ENCODE data around the gene VANGL2. TPM values are rescaled to one million over a fixed set of nuclear protein-coding genes. Genes with fewer than 3 reads are reported as not detected.

Gene VANGL2
- total and polyA plus RNA-seq, 2 of the 4 experiments (the other 2 are of a cell fraction): 0.36 to 3.6 TPM

- no peaks in the 10 kb centered on the region for H3K9me3 ChIP-seq (ENCODE audit: control insufficient read depth, insufficient read depth, low read length)
- no peak within 1 kb of the TSS for H3K4ac ChIP-seq (ENCODE audit: low read depth, low read length)
- H3K79me1 ChIP-seq (ENCODE audit: low read depth in 1 of 2, low read length in 2 of 2): no peaks in the 10 kb centered on the region
- no peak within 1 kb of the TSS for H3K14ac ChIP-seq (replicated peaks; ENCODE audit: low read depth, low read length)
- H4K5ac ChIP-seq (ENCODE audit: low read depth, low read length): no peak within 1 kb of the TSS
- no peaks in the 10 kb centered on the region for H3K9me1 ChIP-seq (ENCODE audit: insufficient read depth, low read length)
- no TSS peak for BruUV-seq (replicated peaks)
- no peak within 1 kb of the TSS for H4K8ac ChIP-seq (ENCODE audit: low read depth in 2 of 2, low read length in 2 of 2)
- H3K27me3 ChIP-seq (ENCODE audit: control insufficient read depth, insufficient read depth, low read length): peaks cover 6% of the 10 kb centered on the region; the same call in 1 of the 2 replicates
- TF ChIP-seq CEBPB (IDR thresholded peaks at IDR 0.05; ENCODE audit: low read depth, low read length) (no peak), BHLHE40 (IDR thresholded peaks at IDR 0.05; ENCODE audit: low read depth, low read length) (no peak), CTCF (conservative IDR thresholded peaks at IDR 0.05; ENCODE audit: low read depth, low read length) (no peak), MAFK (IDR thresholded peaks at IDR 0.05; ENCODE audit: low read depth, low read length) (no peak), MAZ (IDR thresholded peaks at IDR 0.05; ENCODE audit: borderline replicate concordance, low read depth, low read length) (no peak), FOS (IDR thresholded peaks at IDR 0.05; ENCODE audit: low read depth, low read length) (no peak), MXI1 (IDR thresholded peaks at IDR 0.05; ENCODE audit: borderline replicate concordance, low read depth, low read length) (no peak), RFX5 (IDR thresholded peaks at IDR 0.05; ENCODE audit: low read depth, low read length) (no peak), NFE2L2 (IDR thresholded peaks at IDR 0.05; ENCODE audit: low read depth, low read length) (no peak)
- TF ChIP-seq, protein P1, sequence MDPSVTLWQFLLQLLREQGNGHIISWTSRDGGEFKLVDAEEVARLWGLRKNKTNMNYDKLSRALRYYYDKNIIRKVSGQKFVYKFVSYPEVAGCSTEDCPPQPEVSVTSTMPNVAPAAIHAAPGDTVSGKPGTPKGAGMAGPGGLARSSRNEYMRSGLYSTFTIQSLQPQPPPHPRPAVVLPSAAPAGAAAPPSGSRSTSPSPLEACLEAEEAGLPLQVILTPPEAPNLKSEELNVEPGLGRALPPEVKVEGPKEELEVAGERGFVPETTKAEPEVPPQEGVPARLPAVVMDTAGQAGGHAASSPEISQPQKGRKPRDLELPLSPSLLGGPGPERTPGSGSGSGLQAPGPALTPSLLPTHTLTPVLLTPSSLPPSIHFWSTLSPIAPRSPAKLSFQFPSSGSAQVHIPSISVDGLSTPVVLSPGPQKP (IDR thresholded peaks at IDR 0.05; ENCODE audit: borderline replicate concordance, low read depth, low read length): no peak
- H3K4me3 ChIP-seq (ENCODE audit: insufficient read depth, low read depth, low read length): no peak within 1 kb of the TSS
- no peaks in the 10 kb centered on the region for H4K20me1 ChIP-seq (ENCODE audit: insufficient read depth, low read length)
- H3K36me3 ChIP-seq (ENCODE audit: control insufficient read depth, insufficient read depth, low read length): no peaks in the 10 kb centered on the region
- no peak within 1 kb of the TSS for H3K18ac ChIP-seq (ENCODE audit: low read depth, low read length)
- H2AFZ ChIP-seq (replicated peaks; ENCODE audit: low read length, poor library complexity): no peak within 1 kb of the TSS
- H3K23ac ChIP-seq (ENCODE audit: low read depth, low read length): no peak within 1 kb of the TSS
- dilution Hi-C loops (cut with HindIII; ENCODE audit: low sequenced_read_pairs, unreplicated experiment) (no loop called here), in situ Hi-C loops (cut with MboI; ENCODE audit: low sequenced_read_pairs) (no loop called here), intact Hi-C loops (cut with micrococcal nuclease) (no loop called here)
- no peak within 1 kb of the TSS for H2AK5ac ChIP-seq (ENCODE audit: low read depth, low read length)
- H3K27ac ChIP-seq (ENCODE audit: insufficient read depth, low read length): no peak within 1 kb of the TSS
- H4K91ac ChIP-seq (ENCODE audit: insufficient read depth, low read depth, low read length): no peak within 1 kb of the TSS
- POLR2A ChIA-PET (ENCODE audit: unreplicated experiment): interaction anchor here (0.6 kb wide), 1 partner anchor 258 kb away, joined by 4 read pairs; no protein-coding TSS in a partner anchor
- H3K4me2 ChIP-seq (ENCODE audit: low read depth, low read length): no peak within 1 kb of the TSS
- WGBS, 2 experiments (ENCODE audit: extremely low coverage in 2 of 2, insufficient read length in 1 of 2): no CpG with 5 or more reads among the region's 15 CpGs
- no peak within 1 kb of the TSS for H2BK15ac ChIP-seq (ENCODE audit: low read depth, low read length)
- H3K56ac ChIP-seq (ENCODE audit: extremely low read depth, insufficient read depth, low read length): no peak within 1 kb of the TSS
- no peak within 1 kb of the TSS for H2BK20ac ChIP-seq (ENCODE audit: low read depth, low read length)
- ATAC-seq (ENCODE audit: low read depth) (no peak), DNase-seq (no peak)
- H3K9ac ChIP-seq (ENCODE audit: low read depth, low read length): no peak within 1 kb of the TSS
- no peak within 1 kb of the TSS for H2BK120ac ChIP-seq (ENCODE audit: low read depth, low read length)
- H3K4me1 ChIP-seq (ENCODE audit: control insufficient read depth, insufficient read depth, low read length): peaks cover 2% of the 10 kb centered on the region; the same call in 1 of the 2 replicates
- CTCF ChIA-PET: no interaction called here
- H2AK9ac ChIP-seq (replicated peaks; ENCODE audit: low read depth, low read length, poor library complexity): no peak within 1 kb of the TSS
- H2BK5ac ChIP-seq (ENCODE audit: low read depth, low read length, poor library complexity, severe bottlenecking): no peak within 1 kb of the TSS
Measured at GRCh38 chr1:160366731-160367515, 33.4 kb upstream of the VANGL2 start, which contains the start of gene NHLH1. Gene NHLH1 (plus strand): TSS chr1:160367071. CDS start chr1:160370732, 3,661 bp downstream.

All from IMR-90 (cell line).